H1 (cell line): ENCODE results near the gene HIBCH. TPM values are rescaled to one million over a fixed set of nuclear protein-coding genes. Genes with fewer than 3 reads are reported as not detected.

Source experiments
- CHD7 ChIP-seq: fragments of 300-600 bp; sonication (generic); IDR thresholded peaks from 2 replicates; pipeline ENCODE4 v1.7.1; 2012; ENCODE audit warnings: low read length, moderate library complexity, mild to moderate bottlenecking, inconsistent platforms; ENCODE audit not compliant: insufficient replicate concordance
- EP300 ChIP-seq, 2 experiments: IDR thresholded peaks; 1 replicate in 1 of 2; 2 replicates in 1 of 2; pipeline ENCODE4 v1.6.1; 2011 to 2012; ENCODE audit warnings: low read depth in 2 of 2, low read length in 2 of 2, mild to moderate bottlenecking in 2 of 2, borderline replicate concordance in 1 of 2, inconsistent platforms in 1 of 2, moderate library complexity in 1 of 2
- SIRT6 ChIP-seq: IDR thresholded peaks from one replicate; pipeline ENCODE4 v1.7.1; 2012; ENCODE audit warnings: low read length, inconsistent platforms
- polyA plus RNA-seq, 7 experiments: library from polyadenylated mRNA; depleted of rRNA in 3 of 7; stranded (reverse) in 5 of 7; unstranded in 2 of 7; fragments of >200 nt in 5 of 7; fragments of 200-250 nt in 2 of 7; gene quantifications; 1 replicate in 5 of 7; 2 replicates in 1 of 7; 4 replicates in 1 of 7; pipeline versions ENCODE4 v1.2.1 to v1.2.3, GENCODE V29; 2011 to 2013; ENCODE audit warnings: missing spikeins in 2 of 7, mixed read lengths in 2 of 7
- total RNA-seq: library from RNA; stranded (reverse); fragmentation: NEBNext Ultra II Directional; extraction: Animal tissue kit (Norgen Biotek cat#: 25700); gene quantifications from 2 replicates; pipeline ENCODE4 v1.2.1, GENCODE V29; 2021

Gene HIBCH
- total and polyA plus RNA-seq, 2 of the 8 experiments (the other 6 are each of a cell fraction or from before 2014, with no cell fraction given) = 7.5 to 31.8 TPM

GRCh38 chr2:190256087-190256486 lies 63.5 kb downstream of the HIBCH start (continued):
- TF ChIP-seq CHD7 (no peak), SIRT6 (no peak), EP300 (IDR thresholded peaks at IDR 0.05; ENCODE audit: borderline replicate concordance in 1 of 2, low read depth in 2 of 2, low read length in 2 of 2) (no peak)
